SKM-1 (cell line): ENCODE data around the gene CTNNA3.

Experiments
- DNase-seq: peaks from one replicate; lab custom pipeline; 2025; ENCODE audit not compliant: unreplicated experiment; lab: John Stamatoyannopoulos, UW

Gene CTNNA3

DNA sequence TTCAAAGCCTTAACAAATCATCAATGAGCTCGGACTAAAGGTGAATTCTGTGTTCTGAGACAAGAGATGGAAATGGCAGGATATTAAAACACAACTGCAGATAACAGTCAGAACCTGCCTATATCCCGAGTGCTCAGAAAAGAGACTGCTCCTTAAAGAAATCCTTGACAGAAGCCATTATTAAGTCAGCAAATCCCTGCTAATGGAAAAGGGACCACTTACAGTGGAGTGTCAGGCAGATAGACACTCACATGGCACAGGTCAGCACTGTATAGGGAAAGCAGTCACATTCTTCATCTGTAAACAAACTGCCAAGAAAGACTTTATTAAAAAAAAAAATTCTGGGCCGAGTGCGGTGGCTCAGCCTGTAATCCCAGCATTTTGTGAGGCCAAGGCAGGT is 917.6 kb downstream of the CTNNA3 start:
- DNase-seq = no peak

DNA sequence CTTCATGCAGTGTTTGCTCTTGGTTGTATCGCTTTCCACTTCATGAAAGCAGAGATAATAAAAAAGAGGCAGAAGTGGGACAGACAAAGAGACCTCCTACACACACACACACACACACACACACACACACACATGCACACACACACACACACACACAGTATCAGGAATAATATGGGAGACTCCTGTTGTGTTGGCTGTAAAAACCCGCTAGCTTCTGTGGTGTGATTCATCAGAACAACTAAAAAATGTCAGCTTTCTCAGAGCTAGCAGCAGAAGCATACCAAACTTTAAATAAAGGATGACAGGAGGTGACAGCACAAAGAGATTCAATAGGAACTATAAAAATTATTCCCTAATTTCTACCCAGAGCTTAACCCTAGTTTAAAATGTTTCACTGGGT is 918.3 kb downstream of the CTNNA3 start:
- DNase-seq = no peak

GRCh38 chr10:66773472-66773817 is 922.5 kb downstream of the CTNNA3 start:
- DNase-seq = no peak

DNA sequence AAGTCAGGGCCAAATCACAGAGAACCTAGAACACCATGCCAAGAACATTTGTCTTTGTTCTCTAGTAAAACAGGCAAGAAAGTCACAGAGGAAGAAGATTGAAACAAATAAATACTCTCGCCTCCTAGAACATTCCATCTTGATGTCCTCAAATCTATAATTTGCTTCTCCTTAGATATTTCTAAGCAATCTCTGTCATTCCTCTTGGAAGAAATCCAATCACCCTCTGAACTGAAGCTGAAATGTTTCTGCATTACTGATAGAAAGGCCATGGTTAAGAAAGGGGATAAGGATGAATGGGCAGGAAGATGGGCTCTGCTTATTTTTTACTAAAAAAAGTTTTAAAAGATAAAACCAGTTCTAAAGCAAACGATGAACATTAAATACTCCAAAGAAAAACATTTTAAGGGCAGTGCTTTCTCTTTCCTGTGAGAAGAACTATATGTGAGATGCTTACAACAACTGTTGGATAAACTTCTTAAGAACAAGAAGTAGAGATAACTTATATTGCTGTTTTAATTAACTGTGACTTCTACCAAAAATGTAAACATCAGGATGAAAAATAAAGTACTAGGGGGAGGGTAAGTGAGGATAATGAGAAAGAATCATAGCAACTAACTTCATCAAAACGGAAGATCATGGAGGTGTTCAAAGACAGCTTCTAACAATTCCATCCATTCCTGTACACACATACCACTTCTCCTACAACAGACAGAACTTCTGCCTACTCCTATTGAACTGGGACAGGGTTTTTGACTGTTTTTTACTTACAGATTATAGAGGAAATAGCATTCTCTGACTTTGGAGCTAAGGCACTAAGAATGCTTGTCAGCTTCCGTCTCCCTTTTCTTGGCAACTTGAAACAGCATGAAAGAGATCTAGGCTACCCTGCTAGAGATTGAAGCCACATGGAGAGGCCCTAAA is 923.2 kb downstream of the CTNNA3 start:
- DNase-seq = no peak

GRCh38 chr10:66767707-66768106 is 928.3 kb downstream of the CTNNA3 start:
- DNase-seq = no peak

GRCh38 chr10:66762218-66762729 is 933.7 kb downstream of the CTNNA3 start:
- DNase-seq = no peak

DNA sequence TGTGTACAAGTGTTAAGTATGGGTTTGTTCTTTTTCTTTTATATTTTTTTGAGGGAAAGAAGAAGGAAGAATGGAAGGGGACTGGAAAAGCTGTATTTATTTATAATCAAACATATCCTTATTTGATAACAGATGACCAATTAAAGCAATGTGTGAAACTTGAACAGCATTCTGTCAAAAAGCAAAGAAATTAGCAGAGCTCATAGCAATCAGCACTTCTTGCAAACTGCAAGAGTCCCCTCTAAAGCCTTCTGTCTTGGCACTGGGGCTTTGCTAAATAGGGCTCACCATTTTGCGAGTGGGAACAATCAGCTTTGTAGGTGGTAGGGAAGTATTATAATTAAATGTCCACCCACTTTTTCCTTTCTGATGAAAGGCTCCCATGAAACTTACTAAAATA is 935.1 kb downstream of the CTNNA3 start:
- no peak for DNase-seq

DNA sequence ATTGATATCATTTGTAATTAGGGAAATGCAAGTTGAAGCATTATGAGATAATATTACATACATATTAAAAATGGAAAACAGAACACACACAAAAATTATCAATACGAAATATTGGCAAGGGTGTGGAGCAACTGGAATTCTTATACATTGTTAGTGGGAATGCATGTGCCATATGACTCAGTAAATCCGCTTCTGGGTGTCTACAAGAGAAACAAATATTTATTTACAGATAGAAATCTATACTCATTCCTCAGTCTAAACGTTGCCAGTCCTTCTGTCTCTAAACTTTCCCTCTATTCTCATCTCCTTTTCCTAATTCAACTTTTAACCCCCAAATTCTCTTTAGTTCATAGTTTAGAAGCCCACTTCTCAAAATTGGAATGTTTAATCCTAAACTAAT is 940.5 kb downstream of the CTNNA3 start:
- no peak for DNase-seq

GRCh38 chr10:66752714-66753113 is 943.3 kb downstream of the CTNNA3 start:
- no peak for DNase-seq

GRCh38 chr10:66748217-66748616 is 947.8 kb downstream of the CTNNA3 start:
- no peak for DNase-seq

DNA sequence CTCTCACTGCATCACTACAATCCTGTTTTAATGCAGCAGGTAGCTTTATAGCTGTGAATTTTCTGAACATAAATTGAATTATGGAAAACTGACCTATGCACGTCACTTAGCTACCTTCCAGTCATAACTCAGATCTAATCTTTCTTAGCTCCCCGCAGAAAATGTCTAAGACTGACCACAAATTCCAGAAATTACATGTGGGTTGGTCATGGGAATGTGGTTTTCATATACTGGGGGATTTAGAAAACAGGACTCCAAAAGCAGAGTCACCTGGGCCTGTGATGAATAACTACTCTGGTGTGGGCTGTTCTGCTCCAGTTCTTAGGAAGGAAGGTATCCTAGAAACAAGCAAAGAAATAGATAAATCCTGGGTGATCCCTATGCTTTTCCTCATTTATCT is 948.5 kb downstream of the CTNNA3 start:
- DNase-seq = no peak

DNA sequence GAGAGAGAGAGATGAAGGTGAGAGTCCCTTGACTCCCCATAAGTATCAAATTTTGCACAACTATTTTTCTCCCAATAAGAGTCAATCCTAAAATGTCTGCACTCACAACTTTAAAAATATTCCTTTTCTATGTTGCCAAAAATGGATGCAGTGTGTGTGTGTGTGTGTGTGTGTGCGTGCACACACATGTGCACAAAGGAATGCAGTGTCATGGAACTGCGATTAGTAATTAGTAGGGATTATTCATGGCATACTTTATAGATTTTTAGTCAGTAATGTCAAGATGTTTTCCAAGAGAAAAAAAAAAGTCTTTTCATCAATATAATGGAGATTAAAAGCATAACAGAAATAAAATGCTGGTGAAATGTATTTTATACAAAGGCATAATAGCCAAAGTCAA is 949.3 kb downstream of the CTNNA3 start:
- DNase-seq = no peak

GRCh38 chr10:66746246-66746645 is 949.7 kb downstream of the CTNNA3 start:
- DNase-seq = no peak

- DNase-seq = no peak
Observed at GRCh38 chr10:66744915-66745314, 951.1 kb downstream of the CTNNA3 start.

GRCh38 chr10:66737241-66737640 is 958.8 kb downstream of the CTNNA3 start:
- no peak for DNase-seq

- DNase-seq = no peak
Observed at GRCh38 chr10:66723608-66724400, 972.2 kb downstream of the CTNNA3 start.

GRCh38 chr10:66719483-66719882 is 976.5 kb downstream of the CTNNA3 start:
- DNase-seq = no peak

DNA sequence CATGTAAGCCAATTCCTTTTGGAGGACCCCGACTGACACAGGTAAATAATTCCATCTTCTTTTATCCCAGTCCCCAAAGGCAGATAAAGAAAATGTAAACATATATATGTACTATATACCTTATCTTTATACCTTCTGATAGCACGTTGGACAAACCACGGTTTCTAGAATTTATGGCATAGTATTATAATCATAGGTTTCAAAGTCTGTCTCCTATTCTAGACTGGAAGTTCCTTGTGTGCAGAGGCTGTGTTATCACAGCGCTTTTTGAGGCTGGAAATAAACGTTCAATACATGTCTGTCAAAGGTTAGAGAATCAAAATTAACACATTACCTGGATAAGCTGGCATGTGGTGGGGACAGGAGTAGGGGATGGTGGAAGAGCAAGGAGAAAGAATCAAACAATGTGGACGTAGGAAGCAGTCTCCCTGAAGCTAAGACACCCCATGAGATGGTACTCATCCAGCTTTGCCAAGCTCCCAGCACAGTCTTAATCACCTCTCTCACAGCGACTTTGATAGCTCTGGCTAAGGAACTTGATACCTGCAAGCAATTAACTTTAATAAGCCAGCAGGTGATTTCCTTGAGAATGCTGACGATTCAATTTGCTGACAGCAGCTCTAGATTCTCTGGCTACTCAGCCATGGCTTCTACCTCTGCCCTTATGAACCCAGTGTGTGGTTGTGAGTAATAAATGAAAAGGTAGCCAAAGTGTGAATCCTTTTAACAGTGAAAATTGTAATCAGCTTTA is 978.6 kb downstream of the CTNNA3 start:
- DNase-seq = no peak

DNA sequence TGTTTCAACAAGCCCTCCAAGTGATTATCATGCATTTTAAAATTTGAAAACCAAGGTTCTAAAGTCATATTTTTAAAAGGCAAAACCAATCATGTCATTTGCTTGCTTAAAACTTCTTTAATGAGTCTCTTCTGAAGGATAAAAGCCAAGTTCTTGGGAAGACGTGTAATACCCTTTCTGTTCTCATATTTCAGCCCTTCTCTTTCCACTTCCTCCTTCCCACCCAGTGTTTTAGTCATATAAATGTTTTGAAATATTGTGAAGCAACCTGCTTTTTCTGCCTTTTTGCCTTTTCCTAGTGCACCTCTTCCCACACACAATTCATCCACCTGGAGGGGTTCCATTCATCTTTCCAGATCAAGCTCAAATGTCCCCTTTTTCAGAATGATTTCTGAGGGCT is 981.3 kb downstream of the CTNNA3 start:
- peak; percentile 64 for DNase-seq

GRCh38 chr10:66713387-66713786 is 982.6 kb downstream of the CTNNA3 start:
- no peak for DNase-seq

DNA sequence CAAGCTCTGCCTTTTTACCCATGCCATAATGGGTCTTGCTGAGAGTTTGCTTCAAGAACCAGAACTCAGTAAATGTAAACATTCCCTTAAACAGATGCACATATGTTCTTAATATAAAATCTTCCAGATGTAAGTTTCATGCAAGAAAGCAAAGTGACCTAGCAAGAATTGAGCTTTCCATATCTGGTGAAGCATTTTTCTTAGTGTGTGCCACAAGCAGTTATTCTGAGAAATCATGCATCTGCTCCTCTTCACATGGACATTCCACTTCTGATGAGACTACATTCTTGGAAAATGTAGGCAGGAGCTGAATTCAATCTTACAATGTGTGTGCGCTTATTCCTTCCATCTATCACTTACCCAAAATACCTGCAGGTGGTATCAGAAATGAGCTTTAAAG is 997.9 kb downstream of the CTNNA3 start:
- DNase-seq = no peak
